GM19468 (cell line): ENCODE measurements around the gene LIMS2.

ENCODE experiments used
- ATAC-seq: cut with Tn5 transposase; IDR thresholded peaks from one replicate; pipeline ENCODE4 v1.9.1; 2021; ENCODE audit warnings: mild to moderate bottlenecking, moderate library complexity, moderate number of reproducible peaks; ENCODE audit not compliant: unreplicated experiment; ENCODE audit errors: extremely low read depth

LIMS2 gene

GRCh38 chr2:127701651-127702394 lies 26.5 kb upstream of the LIMS2 start:
- ATAC-seq: peak; percentile 44

- peak; percentile 63 for ATAC-seq
Measured at GRCh38 chr2:127701193-127701650, 25.9 kb upstream of the LIMS2 start, which contains the start of gene SFT2D3. Gene SFT2D3 (plus strand): TSS chr2:127701497. CDS start chr2:127701529, 32 bp downstream.

- ATAC-seq: peak; percentile 56
Measured at GRCh38 chr2:127700527-127701192, 25.3 kb upstream of the LIMS2 start.

GRCh38 chr2:127698553-127699355 lies 23.4 kb upstream of the LIMS2 start:
- ATAC-seq: no peak

- no peak for ATAC-seq
Measured at GRCh38 chr2:127697482-127698180, 22.3 kb upstream of the LIMS2 start.

- ATAC-seq: no peak
Measured at GRCh38 chr2:127695491-127696472, 20.5 kb upstream of the LIMS2 start.

- ATAC-seq: no peak
Measured at GRCh38 chr2:127694986-127695385, 19.7 kb upstream of the LIMS2 start.

- no peak for ATAC-seq
Measured at GRCh38 chr2:127690696-127691095, 15.4 kb upstream of the LIMS2 start.

GRCh38 chr2:127688405-127688804 lies 13.1 kb upstream of the LIMS2 start:
- ATAC-seq: no peak

- ATAC-seq: no peak
Measured at GRCh38 chr2:127685410-127686080, 10.2 kb upstream of the LIMS2 start.

GRCh38 chr2:127683757-127684156 lies 8.4 kb upstream of the LIMS2 start:
- ATAC-seq: no peak

GRCh38 chr2:127683056-127683455 lies 7.7 kb upstream of the LIMS2 start:
- no peak for ATAC-seq

GRCh38 chr2:127681976-127682857 lies 6.9 kb upstream of the LIMS2 start:
- no peak for ATAC-seq

GRCh38 chr2:127681288-127681804 lies 6.0 kb upstream of the LIMS2 start:
- ATAC-seq: no peak

GRCh38 chr2:127680706-127681287 lies 5.5 kb upstream of the LIMS2 start:
- no peak for ATAC-seq

GRCh38 chr2:127679680-127680361 lies 4.5 kb upstream of the LIMS2 start:
- ATAC-seq: no peak
